Activated B cell treated with CpG ODN at 0.5 μM for 24 hours (primary cell): Measurements from ENCODE around the gene WNT3A. TPM values are rescaled to one million over a fixed set of nuclear protein-coding genes. Genes with fewer than 3 reads are reported as not detected.
A peak's percentile ranks its signal among the peaks of the same experiment; 100 is the strongest.

Source experiments
- ATAC-seq: fragments of 200-7000 bp; cut with Tn5 transposase; one replicate; pipeline ENCODE4 v1.10.0; 2021; ENCODE audit warnings: low read depth, mild to moderate bottlenecking, moderate library complexity
- CTCF ChIA-PET: fragments of 350-600 bp; sonication (Branson Sonifier 250); formaldehyde crosslinking; loops from one replicate; lab custom pipeline; 2021; ENCODE audit warnings: antibody characterized with exemption; lab: Charles Lee
- POLR2A ChIA-PET: fragments of 350-600 bp; sonication (Branson Sonifier 250); formaldehyde crosslinking; loops from one replicate; lab custom pipeline; 2021; ENCODE audit warnings: antibody characterized with exemption; lab: Charles Lee
- DNase-seq: peaks from one replicate; pipeline ENCODE4 v3.0.0; 2022
- H3K27ac Mint-ChIP-seq: one replicate; pipeline ENCODE4 v1.8.0; 2020; ENCODE audit warnings: mixed read lengths
- H3K27me3 Mint-ChIP-seq: one replicate; pipeline ENCODE4 v1.8.0; 2021; ENCODE audit warnings: mixed read lengths
- H3K36me3 Mint-ChIP-seq: one replicate; pipeline ENCODE4 v1.8.0; 2021; ENCODE audit warnings: low read depth, mixed read lengths
- H3K4me1 Mint-ChIP-seq: one replicate; pipeline ENCODE4 v1.8.0; 2021; ENCODE audit warnings: mixed read lengths
- H3K4me3 Mint-ChIP-seq: one replicate; pipeline ENCODE4 v1.8.0; 2020; ENCODE audit warnings: mild to moderate bottlenecking, mixed read lengths
- H3K9me3 Mint-ChIP-seq: one replicate; pipeline ENCODE4 v1.8.0; 2020; ENCODE audit warnings: mixed read lengths
- CTCF ChIP-seq: fragments of 200-600 bp; IDR thresholded peaks from one replicate; pipeline ENCODE4 v1.8.0; 2022; ENCODE audit warnings: antibody characterized with exemption, mild to moderate bottlenecking
- intact Hi-C: fragments of 100-400 bp; cut with micrococcal nuclease; formaldehyde crosslinking; loops from one replicate; pipeline ENCODE4 v1.15.1; 2024
- total RNA-seq: library from RNA; stranded (reverse); gene quantifications from 2 replicates; pipeline ENCODE4 v1.2.3, GENCODE V29; 2022

WNT3A gene
- total RNA-seq, 1 donor from 2014 or later = not detected

DNA sequence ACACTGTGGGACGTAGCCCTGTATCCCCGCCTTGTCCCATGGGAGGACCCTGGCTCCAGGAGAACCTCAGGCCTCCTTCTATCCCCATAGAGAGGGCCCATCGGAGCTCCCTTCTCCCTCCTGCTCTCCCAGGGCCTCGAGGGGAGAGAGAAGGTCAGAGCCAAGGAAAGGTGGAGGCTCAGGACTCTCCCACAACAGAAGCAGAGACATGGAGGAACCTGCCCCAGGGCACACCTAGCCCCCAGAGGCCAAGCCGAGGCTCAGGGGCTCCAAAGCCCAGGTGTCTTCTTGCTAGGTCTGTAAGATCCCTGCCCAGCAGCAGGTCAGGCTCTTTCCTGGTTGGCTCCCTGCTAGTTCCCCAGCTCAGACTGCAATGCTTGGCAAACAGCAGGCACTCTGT is 41.3 kb downstream of the WNT3A start:
- intact Hi-C loops = no loop called here
- H3K9me3 Mint-ChIP-seq = no peaks in the 10 kb centered on the region
- no peak for ATAC-seq
- no peak for DNase-seq
- no peaks in the 10 kb centered on the region for H3K4me1 Mint-ChIP-seq
- POLR2A ChIA-PET = no interaction called here
- H3K36me3 Mint-ChIP-seq = no peaks in the 10 kb centered on the region
- H3K4me3 Mint-ChIP-seq = no peak overlapping the region
- no peak overlapping the region for H3K27ac Mint-ChIP-seq
- no peak for TF ChIP-seq CTCF
- H3K27me3 Mint-ChIP-seq = peaks cover 28% of the 10 kb centered on the region
- CTCF ChIA-PET = no interaction called here

DNA sequence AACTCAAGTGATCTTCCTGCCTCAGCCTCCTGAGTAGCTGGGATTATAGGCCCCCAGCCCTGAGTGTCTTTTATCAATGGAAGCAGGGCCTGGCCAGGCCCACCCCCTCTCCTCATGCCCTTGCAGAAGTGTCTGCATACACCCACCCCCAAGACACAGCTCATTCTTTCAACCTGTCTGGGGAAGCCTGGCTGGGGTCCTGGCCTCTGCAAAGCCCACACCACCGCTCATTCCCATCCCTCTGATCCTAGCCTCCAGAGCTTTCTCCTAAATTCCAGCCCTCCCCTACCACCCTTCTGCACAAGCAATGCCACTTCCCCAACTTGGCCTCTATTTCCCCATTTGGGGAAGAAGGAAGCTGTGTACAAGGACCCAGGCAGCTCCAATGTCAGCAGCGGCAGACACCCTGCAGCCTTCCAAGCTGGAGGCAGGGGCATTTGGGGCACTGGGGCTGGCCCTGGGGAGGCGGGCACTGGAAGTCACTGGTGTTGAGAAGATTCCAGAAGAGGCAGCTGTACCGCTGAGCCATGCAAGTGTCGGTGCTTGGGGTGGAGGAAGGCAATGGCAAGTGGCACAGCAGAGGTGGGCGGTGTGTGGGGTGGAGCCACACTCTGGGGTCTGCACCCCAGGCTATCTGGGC is 42.0 kb downstream of the WNT3A start:
- no peak for DNase-seq
- no peak for TF ChIP-seq CTCF
- H3K9me3 Mint-ChIP-seq = no peaks in the 10 kb centered on the region
- H3K27ac Mint-ChIP-seq = no peak overlapping the region
- intact Hi-C loops = no loop called here
- no peak for ATAC-seq
- H3K27me3 Mint-ChIP-seq = peaks cover 31% of the 10 kb centered on the region
- H3K4me3 Mint-ChIP-seq = no peak overlapping the region
- H3K4me1 Mint-ChIP-seq = no peaks in the 10 kb centered on the region
- ChIA-PET POLR2A (no interaction called here), CTCF (no interaction called here)
- H3K36me3 Mint-ChIP-seq = no peaks in the 10 kb centered on the region

- ATAC-seq (no peak), DNase-seq (no peak)
- no peak overlapping the region for H3K4me3 Mint-ChIP-seq
- H3K27me3 Mint-ChIP-seq = peaks cover 35% of the 10 kb centered on the region
- H3K4me1 Mint-ChIP-seq = no peaks in the 10 kb centered on the region
- H3K36me3 Mint-ChIP-seq = no peaks in the 10 kb centered on the region
- intact Hi-C loops = no loop called here
- no peak overlapping the region for H3K27ac Mint-ChIP-seq
- ChIA-PET POLR2A (no interaction called here), CTCF (no interaction called here)
- no peaks in the 10 kb centered on the region for H3K9me3 Mint-ChIP-seq
- no peak for TF ChIP-seq CTCF
Observed at GRCh38 chr1:228050571-228051231, 43.9 kb downstream of the WNT3A start.

GRCh38 chr1:228058172-228058948 is 51.6 kb downstream of the WNT3A start:
- intact Hi-C loops = loop anchor here (2.0 kb wide), 1 partner anchor 24 kb away; the partner anchor contains the start of gene ARF1
- ChIA-PET CTCF (no interaction called here), POLR2A (no interaction called here)
- H3K27ac Mint-ChIP-seq = no peak overlapping the region
- peaks cover 31% of the 10 kb centered on the region for H3K27me3 Mint-ChIP-seq
- no peak for TF ChIP-seq CTCF
- peaks cover 15% of the 10 kb centered on the region for H3K4me1 Mint-ChIP-seq
- no peaks in the 10 kb centered on the region for H3K9me3 Mint-ChIP-seq
- ATAC-seq (no peak), DNase-seq (peak; percentile 9)
- H3K36me3 Mint-ChIP-seq = no peaks in the 10 kb centered on the region
- peak overlapping the region; percentile 37 for H3K4me3 Mint-ChIP-seq
